Epithelial cell of esophagus (primary cell): ENCODE data around the gene ME2.
"Not testable (repeated sequence)": the region's sequence is repeated elsewhere in the genome, so short reads cannot be mapped to it uniquely, and the experiment has no call there.

Experiments
- DNase-seq: peaks from one replicate; pipeline ENCODE4 v3.0.0; 2010; ENCODE audit warnings: low read depth
- H3K4me3 ChIP-seq: 2 replicates; pipeline ENCODE4 v1.5.1; 2011; ENCODE audit warnings: mild to moderate bottlenecking, low read length, control low read depth
- CTCF ChIP-seq: IDR thresholded peaks from 2 replicates; pipeline ENCODE4 v1.5.1; 2011; ENCODE audit warnings: low read depth, mild to moderate bottlenecking, low read length, control low read depth, inconsistent platforms; ENCODE audit not compliant: insufficient read depth; ENCODE audit errors: missing control alignments

The ME2 gene

GRCh38 chr18:50987261-50987660, 108.3 kb downstream of the ME2 start:
- no peak overlapping the region for H3K4me3 ChIP-seq
- no peak for DNase-seq
- no peak for TF ChIP-seq CTCF

DNA sequence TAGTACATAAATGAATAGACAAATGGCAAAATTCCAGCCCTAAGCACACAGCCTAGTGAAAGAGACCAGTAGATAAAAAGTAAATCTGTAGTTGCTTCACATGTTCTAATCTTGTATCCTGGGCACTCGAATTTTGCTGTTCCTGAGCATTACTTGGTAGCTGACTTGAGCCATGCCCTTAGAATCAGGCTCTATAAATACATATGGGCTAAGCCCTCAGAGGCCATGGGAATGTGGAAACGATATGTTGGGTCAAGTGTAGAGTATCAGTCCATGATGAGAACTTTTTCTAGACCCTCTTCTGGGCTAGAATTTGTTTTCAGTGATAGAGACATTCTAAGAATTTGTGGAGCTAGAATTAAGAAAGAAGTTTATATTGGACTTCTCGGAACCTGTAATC, 110.8 kb downstream of the ME2 start:
- no peak for TF ChIP-seq CTCF
- H3K4me3 ChIP-seq: no peak overlapping the region
- no peak for DNase-seq

DNA sequence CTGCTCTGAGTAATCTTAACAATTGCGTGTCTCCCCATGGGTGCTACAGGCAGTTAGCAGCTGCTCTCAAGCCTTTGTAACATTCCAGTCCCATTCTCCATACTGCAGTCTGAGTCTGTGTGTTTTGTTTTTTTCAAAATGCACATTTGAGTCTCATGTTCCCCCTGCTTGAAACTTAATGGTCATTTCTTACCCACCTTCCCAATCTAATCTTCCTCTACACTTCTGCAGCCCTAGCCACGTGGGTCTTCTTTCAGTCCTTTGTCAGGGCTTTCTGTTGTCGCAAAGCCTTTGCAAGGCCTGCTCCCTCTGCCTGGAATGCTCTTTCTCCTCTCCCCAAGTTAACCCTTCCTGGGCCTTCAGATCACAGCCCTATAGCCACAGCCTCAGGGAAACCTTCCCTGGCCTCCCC, 113.4 kb downstream of the ME2 start:
- no peak for TF ChIP-seq CTCF
- DNase-seq: no peak

GRCh38 chr18:50994031-50994430, 115.1 kb downstream of the ME2 start:
- TF ChIP-seq CTCF: no peak
- H3K4me3 ChIP-seq: no peak overlapping the region
- DNase-seq: no peak

More for the DNA sequence above, 113.4 kb downstream of the ME2 start:
- no peak overlapping the region for H3K4me3 ChIP-seq

- H3K4me3 ChIP-seq, DNase-seq: not testable (repeated sequence)
Measured at GRCh38 chr18:51003174-51003573, 124.3 kb downstream of the ME2 start.
